Upper lobe of left lung (tissue), 6 donors: ENCODE data around the gene ANKRD31. TPM values are rescaled to one million over a fixed set of nuclear protein-coding genes. Genes with fewer than 3 reads are reported as not detected.
"Not testable (repeated sequence)": the region's sequence is repeated elsewhere in the genome, so short reads cannot be mapped to it uniquely, and the experiment has no call there.

ENCODE experiments used
- ATAC-seq, 2 donors: fragments of 200-7000 bp; cut with Tn5 transposase; one replicate each; pipeline ENCODE4 v1.9.1; 2022; ENCODE audit warnings: mild to moderate bottlenecking in 2 of 2, moderate library complexity in 2 of 2; ENCODE audit not compliant: low FRiP score in 2 of 2
- DNase-seq, 2 donors: peaks; one replicate each; pipeline ENCODE4 v3.0.0-alpha.2; 2019 to 2020
- H3K27ac ChIP-seq, 4 donors: fragments of 200-600 bp; sonication (generic); one replicate each; pipeline ENCODE4 v1.5.1; 2016 to 2019
- H3K27me3 ChIP-seq, 4 donors: fragments of 200-600 bp; sonication (generic); one replicate each; pipeline ENCODE4 v1.5.1; 2017 to 2019
- H3K36me3 ChIP-seq, 4 donors: fragments of 200-600 bp; sonication (generic); one replicate each; pipeline ENCODE4 v1.5.1; 2016 to 2019
- H3K4me1 ChIP-seq, 4 donors: fragments of 200-600 bp; sonication (generic); one replicate each; pipeline ENCODE4 v1.5.1; 2018 to 2019
- H3K4me3 ChIP-seq, 4 donors: fragments of 200-600 bp; sonication (generic); one replicate each; pipeline ENCODE4 v1.5.1; 2017 to 2019; ENCODE audit warnings: mild to moderate bottlenecking in 2 of 4, moderate library complexity in 1 of 4
- H3K9me3 ChIP-seq, 4 donors: fragments of 200-600 bp; sonication (generic); one replicate each; pipeline ENCODE4 v1.5.1; 2018 to 2019
- EP300 ChIP-seq, 4 donors: sonication (generic); formaldehyde crosslinking; IDR thresholded peaks; one replicate each; pipeline ENCODE4 v1.5.1; 2017; ENCODE audit warnings: antibody characterized with exemption in 4 of 4, control low read depth in 2 of 4
- POLR2A ChIP-seq, 4 donors: fragments of 450-650 bp; IDR thresholded peaks; one replicate each; pipeline ENCODE4 v1.5.1; 2016 to 2017; ENCODE audit warnings: antibody characterized with exemption in 4 of 4, mild to moderate bottlenecking in 2 of 4
- POLR2AphosphoS5 ChIP-seq, 2 donors: sonication (generic); formaldehyde crosslinking; IDR thresholded peaks; one replicate each; pipeline ENCODE4 v1.5.1; 2017; ENCODE audit warnings: antibody characterized with exemption in 2 of 2
- WGBS, 2 donors: methylation state at CpG; one replicate each; pipeline ENCODE4 v1.1.5; 2017 to 2018; 5-methylcytosine and 5-hydroxymethylcytosine counted together
- total RNA-seq, 6 donors: library from RNA; depleted of rRNA in 4 of 6; stranded (reverse); fragments of >200 nt in 4 of 6; gene quantifications; one replicate each; pipeline versions ENCODE4 v1.1.0 to v1.2.1, GENCODE V29; 2016 to 2021
- TF ChIP-seq, protein P1 (sequence below), 6 experiments: fragments of 450-650 bp in 4 of 6; fragments of 200-600 bp in 2 of 6; sonication (generic) in 2 of 6; IDR thresholded peaks; one replicate each; pipeline ENCODE4 v1.5.1; 2016 to 2019; ENCODE audit warnings: antibody characterized with exemption in 6 of 6
- donor health status: DM: no; HTN: no; CAD: no; lungs with moderate emphysema.
- donor health status: DM: no; HTN: yes; CAD: no; lungs with severe emphysema.

Gene ANKRD31
- total RNA-seq, 6 donors from 2014 or later: under 0.01 to 0.17 (median 0.11) TPM; not detected in 2

DNA sequence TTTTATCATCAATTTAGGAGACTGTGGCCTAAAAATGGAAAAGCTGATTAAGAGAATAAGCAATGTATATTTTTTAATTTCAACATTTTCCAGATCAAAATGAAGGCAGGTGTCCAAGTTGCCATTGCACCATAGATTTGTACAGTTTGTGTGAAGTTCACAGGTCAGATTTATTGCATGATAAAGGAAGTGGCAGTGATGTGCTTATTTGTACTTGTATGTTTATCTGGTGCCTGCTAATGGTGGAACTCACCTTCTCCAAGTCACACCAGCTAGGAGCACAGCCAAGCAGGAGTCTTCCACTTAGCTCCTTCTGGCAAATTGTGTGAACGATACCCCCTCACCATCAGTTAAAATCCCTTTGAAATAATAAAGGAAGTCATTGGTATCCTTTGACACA lies 37.8 kb upstream of the ANKRD31 start:
- no peaks in the 10 kb centered on the region for H3K4me1 ChIP-seq
- no peaks in the 10 kb centered on the region for H3K36me3 ChIP-seq
- H3K27me3 ChIP-seq: no peaks in the 10 kb centered on the region
- WGBS, 2 donors: 69 to 100% methylated on average over 1 of the region's 1 CpG
- no peak for ATAC-seq
- H3K4me3 ChIP-seq: no peak overlapping the region
- no peaks in the 10 kb centered on the region for H3K9me3 ChIP-seq
- no peak for TF ChIP-seq EP300 (IDR thresholded peaks at IDR 0.05)
- H3K27ac ChIP-seq: no peak overlapping the region
- DNase-seq: no peak

DNA sequence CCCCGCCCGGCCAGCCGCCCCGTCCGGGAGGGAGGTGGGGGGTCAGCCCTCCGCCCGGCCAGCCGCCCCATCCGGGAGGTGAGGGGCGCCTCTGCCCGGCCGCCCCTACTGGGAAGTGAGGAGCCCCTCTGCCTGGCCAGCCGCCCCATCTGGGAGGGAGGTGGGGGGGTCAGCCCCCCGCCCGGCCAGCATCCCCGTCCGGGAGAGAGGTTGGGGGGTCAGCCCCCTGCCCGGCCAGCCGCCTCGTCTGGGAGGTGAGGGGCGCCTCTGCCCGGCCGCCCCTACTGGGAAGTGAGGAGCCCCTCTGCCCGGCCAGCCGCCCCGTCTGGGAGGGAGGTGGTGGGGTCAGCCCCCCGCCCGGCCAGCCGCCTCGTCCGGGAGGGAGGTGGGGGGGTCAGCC lies 33.9 kb upstream of the ANKRD31 start:
- not testable (repeated sequence) for H3K4me3 ChIP-seq, H3K9me3 ChIP-seq, DNase-seq, ATAC-seq, H3K27ac ChIP-seq, H3K36me3 ChIP-seq, H3K4me1 ChIP-seq, H3K27me3 ChIP-seq
- WGBS, 2 donors: 90 to 100% methylated on average over 1 to 2 of the region's 31 CpGs

DNA sequence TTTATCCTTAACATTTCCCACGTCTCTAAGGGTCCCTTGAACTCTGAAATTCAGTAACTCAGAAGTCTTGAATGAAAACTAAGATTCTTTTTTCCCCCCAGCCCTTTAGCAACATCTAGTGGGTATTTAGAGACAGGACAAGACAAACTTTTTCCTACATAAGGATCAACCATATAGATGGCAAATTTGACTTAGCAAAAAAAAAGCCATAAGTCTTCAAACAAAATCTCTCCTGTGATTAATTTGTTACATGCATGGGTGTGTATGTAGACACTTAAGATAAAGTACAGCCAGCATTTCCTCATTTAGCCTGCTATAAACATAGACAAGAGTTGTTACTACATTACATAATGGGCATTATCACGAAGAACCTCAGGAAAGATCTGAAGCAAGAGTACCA lies 29.1 kb upstream of the ANKRD31 start:
- Histone ChIP-seq H3K4me1 (no peaks in the 10 kb centered on the region), H3K4me3 (no peak overlapping the region), H3K36me3 (no peaks in the 10 kb centered on the region), H3K27me3 (no peaks in the 10 kb centered on the region), H3K27ac (no peak overlapping the region), H3K9me3 (no peaks in the 10 kb centered on the region)
- no peak for DNase-seq
- ATAC-seq: no peak
- TF ChIP-seq, protein P1, sequence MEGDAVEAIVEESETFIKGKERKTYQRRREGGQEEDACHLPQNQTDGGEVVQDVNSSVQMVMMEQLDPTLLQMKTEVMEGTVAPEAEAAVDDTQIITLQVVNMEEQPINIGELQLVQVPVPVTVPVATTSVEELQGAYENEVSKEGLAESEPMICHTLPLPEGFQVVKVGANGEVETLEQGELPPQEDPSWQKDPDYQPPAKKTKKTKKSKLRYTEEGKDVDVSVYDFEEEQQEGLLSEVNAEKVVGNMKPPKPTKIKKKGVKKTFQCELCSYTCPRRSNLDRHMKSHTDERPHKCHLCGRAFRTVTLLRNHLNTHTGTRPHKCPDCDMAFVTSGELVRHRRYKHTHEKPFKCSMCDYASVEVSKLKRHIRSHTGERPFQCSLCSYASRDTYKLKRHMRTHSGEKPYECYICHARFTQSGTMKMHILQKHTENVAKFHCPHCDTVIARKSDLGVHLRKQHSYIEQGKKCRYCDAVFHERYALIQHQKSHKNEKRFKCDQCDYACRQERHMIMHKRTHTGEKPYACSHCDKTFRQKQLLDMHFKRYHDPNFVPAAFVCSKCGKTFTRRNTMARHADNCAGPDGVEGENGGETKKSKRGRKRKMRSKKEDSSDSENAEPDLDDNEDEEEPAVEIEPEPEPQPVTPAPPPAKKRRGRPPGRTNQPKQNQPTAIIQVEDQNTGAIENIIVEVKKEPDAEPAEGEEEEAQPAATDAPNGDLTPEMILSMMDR (IDR thresholded peaks at IDR 0.05): peak in 4 of 6 experiments; percentile 14 to 40 (median 28)
- no peak for TF ChIP-seq POLR2A (IDR thresholded peaks at IDR 0.05)
- 14 to 19% methylated on average over 2 of the region's 2 CpGs for WGBS, 2 donors

DNA sequence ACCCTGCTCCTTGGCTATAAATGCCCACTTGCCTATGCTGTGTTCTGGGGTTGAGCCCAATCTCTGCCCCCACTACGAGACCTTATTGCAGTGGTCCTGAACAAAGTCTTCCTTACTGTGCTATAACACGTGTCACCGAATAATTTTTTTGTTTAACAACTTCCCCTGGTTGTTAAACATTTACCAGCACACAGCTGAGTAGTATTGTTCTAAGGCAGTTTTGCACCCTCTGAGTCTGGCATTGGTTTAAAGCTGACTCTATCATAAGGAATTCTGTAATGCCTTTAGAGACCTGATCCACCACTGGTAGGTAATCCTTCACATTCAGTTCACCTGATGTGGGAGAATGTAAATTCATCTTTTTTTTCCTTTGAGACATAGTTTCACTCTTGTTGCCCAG lies 25.6 kb upstream of the ANKRD31 start:
- no peak for DNase-seq
- TF ChIP-seq EP300 (IDR thresholded peaks at IDR 0.05): no peak
- TF ChIP-seq POLR2A (IDR thresholded peaks at IDR 0.05): no peak
- TF ChIP-seq, protein P1 (IDR thresholded peaks at IDR 0.05): no peak
- no peak for TF ChIP-seq POLR2AphosphoS5 (IDR thresholded peaks at IDR 0.05)

DNA sequence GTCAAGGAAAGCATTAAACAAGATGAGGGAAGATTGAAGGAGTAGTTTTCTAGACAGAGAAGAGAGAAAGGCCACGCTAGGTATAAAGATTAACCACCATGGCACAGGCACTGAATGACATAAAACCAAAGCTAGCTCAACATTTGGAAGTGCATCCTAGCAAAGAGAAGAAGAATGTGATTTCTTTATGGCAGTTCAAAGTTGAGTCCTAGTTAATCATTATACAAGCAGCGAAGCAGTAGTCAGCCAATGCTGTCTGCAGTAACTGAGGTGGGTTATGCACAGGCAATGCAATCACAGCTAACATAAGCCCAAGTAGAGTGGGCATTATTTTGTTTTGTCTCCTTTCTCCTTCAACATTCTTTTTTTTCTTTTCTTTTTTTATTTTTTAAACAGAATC lies 24.0 kb upstream of the ANKRD31 start:
- DNase-seq (no peak), ATAC-seq (no peak)
- no peak for TF ChIP-seq POLR2AphosphoS5 (IDR thresholded peaks at IDR 0.05)
- no peak for TF ChIP-seq POLR2A (IDR thresholded peaks at IDR 0.05)
- TF ChIP-seq, protein P1 (IDR thresholded peaks at IDR 0.05): no peak
- no peak for TF ChIP-seq EP300 (IDR thresholded peaks at IDR 0.05)
- peaks cover 0 to 5% (median 0%) of the 10 kb centered on the region in 4 donors for H3K9me3 ChIP-seq
- no peak overlapping the region for H3K27ac ChIP-seq
- no peaks in the 10 kb centered on the region for H3K27me3 ChIP-seq
- no peaks in the 10 kb centered on the region for H3K4me1 ChIP-seq
- no peaks in the 10 kb centered on the region for H3K36me3 ChIP-seq
- 95% methylated on average over 2 of the region's 2 CpGs for WGBS, 2 donors
- H3K4me3 ChIP-seq: no peak overlapping the region

More for the DNA sequence above, 25.6 kb upstream of the ANKRD31 start:
- 59 to 66% methylated on average over 3 of the region's 3 CpGs for WGBS, 2 donors
- Histone ChIP-seq H3K4me1 (no peaks in the 10 kb centered on the region), H3K27me3 (no peaks in the 10 kb centered on the region), H3K4me3 (no peak overlapping the region), H3K9me3 (no peaks in the 10 kb centered on the region), H3K27ac (no peak overlapping the region), H3K36me3 (no peaks in the 10 kb centered on the region)
- no peak for ATAC-seq

DNA sequence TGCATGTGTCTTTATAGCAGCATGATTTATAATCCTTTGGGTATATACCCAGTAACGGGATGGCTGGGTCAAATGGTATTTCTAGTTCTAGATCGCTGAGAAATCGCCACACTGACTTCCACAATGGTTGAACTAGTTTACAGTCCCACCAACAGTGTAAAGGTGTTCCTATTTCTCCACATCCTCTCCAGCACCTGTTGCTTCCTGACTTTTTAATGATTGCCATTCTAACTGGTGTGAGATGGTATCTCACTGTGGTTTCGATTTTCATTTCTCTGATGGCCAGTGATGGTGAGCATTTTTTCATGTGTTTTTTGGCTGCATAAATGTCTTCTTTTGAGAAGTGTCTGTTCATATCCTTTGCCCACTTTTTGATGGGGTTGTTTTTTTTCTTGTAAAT lies 13.8 kb upstream of the ANKRD31 start:
- not testable (repeated sequence) for H3K36me3 ChIP-seq, H3K27me3 ChIP-seq, H3K9me3 ChIP-seq, H3K27ac ChIP-seq, H3K4me1 ChIP-seq, DNase-seq, H3K4me3 ChIP-seq, ATAC-seq
- WGBS, 2 donors: 84 to 94% methylated on average over 4 of the region's 4 CpGs
